Activated CD4-positive, alpha-beta T cell treated with anti-CD3 and anti-CD28 coated beads, Interleukin-2, amount 50 U/mL, for 1 hour (primary cell): ENCODE measurements around the gene ZNF423.

Experiments used
- DNase-seq: peaks from one replicate; pipeline ENCODE4 v3.0.0-alpha.2; 2020

ZNF423 gene

GRCh38 chr16:49594685-49595498 is 261.0 kb downstream of the ZNF423 start:
- no peak for DNase-seq

DNA sequence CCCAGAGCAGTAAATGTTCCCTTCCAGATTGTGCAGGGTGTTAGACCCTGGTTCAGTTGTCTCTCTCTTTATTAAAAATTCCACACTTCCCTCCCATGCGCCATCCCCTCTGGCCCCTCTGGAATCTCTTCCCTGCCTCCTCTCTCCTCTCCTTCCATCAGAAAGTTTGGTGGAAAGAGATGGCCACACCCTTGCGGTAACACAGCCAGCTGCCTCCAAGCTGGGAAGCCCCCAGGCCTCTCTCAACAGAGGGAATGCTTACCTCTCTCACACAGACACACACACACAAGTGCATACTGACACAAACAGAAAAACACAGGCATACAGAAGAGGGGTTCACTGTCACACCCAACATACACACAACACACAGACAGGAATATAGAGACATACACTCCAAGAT is 261.8 kb downstream of the ZNF423 start:
- no peak for DNase-seq

GRCh38 chr16:49593424-49594040 is 262.4 kb downstream of the ZNF423 start:
- no peak for DNase-seq

GRCh38 chr16:49592546-49593423 is 263.1 kb downstream of the ZNF423 start:
- peak; percentile 40 for DNase-seq

DNA sequence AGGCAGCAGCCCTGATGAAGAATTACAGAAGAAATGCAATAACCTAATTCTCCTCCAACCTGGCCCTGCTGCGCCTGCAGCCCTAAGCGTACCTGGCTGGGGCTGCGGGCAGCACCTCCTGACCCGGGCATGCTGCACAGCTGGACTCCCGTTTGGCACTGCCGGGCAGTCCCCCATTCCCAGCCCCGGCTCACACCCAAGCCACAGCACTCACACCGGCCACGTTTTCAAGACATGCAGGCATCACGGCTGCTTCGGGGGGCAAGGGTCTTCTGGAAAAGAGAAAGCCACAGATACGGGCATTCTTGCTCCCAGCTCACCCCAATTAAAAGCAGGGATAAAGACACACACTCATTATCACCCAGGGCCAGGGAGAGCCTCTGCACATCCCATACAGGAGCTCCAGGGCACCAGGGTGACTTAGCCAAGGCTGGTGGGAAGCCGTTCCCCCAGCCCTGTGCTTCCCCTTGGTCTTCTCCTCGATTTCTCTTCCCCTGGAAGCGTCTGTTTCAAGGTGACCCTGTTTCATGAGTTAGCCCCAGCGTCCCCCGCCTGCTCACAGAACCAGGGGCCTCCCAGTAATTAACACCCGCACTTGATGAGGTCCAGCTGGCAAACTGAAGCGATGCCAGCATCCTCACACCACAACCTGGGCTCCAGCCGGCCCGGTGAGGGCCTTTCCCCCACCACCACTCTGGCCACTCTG is 265.6 kb downstream of the ZNF423 start:
- no peak for DNase-seq

DNA sequence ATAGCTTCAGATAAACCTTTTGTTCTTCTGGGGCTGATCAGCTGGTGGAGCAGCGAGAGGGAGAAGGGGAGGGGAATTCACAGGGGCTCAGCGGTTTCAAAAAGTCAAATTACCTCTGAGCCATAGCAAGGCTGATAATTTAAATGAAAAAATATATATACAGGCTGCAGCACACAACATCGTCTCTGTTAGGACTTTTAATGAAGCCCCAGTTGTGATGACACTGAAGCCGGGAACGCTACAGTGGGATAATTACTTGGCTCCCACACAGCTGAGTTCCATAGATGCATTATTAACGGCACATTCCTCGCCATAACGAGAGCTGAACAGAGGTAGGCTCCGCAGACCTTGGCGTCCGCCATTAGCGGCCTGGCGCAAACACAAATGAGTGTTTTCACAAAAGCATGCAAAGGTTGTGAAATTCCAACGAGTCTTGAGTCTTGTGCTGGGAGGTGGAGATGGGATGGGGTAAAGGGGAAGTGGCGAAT is 266.3 kb downstream of the ZNF423 start:
- no peak for DNase-seq

- DNase-seq, result no peak
These were observed 267.1 kb downstream of the ZNF423 start for GRCh38 chr16:49588729-49589384.

GRCh38 chr16:49588026-49588425 is 267.9 kb downstream of the ZNF423 start:
- no peak for DNase-seq

DNA sequence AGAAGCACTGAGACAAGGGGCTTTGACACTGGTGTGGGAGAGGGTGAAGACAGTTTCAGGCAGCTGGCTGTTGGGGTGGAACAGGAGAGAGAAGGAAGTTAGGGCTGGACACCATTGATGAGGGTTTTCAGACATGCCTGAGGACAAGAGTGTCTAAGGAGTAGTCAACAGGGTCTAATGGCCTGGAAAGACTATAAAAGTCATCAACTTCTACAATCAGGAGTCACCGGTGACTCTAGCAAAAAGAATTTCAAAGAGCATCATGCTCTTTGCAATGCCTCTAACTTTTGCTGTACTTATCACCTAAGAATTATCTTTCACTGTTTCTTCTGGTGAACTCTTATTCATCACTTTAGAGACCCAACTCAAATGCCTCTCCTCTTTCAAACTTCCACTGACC is 268.4 kb downstream of the ZNF423 start:
- no peak for DNase-seq

GRCh38 chr16:49586466-49587450 is 269.2 kb downstream of the ZNF423 start:
- DNase-seq, result no peak

DNA sequence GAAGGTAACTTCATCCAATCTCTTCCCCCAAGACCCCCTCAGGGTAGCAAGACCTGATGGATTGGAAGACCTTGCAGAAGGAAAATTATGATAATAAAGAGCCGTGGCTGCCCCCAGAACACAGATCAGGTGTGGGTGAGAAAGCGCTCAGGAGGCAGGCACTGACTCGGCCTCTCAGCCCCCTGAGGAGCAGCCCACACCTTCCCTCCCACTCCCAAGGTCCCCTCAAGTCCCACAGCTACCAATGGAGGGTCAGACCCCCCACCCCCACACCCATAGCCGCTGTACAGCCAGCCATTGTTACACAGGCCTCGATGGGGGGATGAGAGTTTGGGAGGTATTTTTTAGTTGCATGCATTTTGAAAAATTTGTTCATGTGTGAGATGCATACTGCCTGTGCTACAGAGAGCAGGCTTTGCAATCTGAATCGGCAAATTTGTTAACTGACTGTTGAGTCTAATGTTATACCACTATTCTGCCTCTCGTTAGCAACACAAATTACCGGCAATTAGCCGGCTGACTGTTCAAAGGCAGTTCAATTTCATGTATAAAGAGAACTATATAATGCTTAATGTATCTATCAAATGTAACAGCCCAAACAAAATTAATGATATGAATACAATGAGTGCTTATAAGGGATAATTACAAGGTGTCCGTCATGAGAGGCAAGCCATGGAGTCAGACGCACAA is 270.6 kb downstream of the ZNF423 start:
- DNase-seq, result no peak

GRCh38 chr16:49583911-49584310 is 272.0 kb downstream of the ZNF423 start:
- no peak for DNase-seq

- DNase-seq, result no peak
These were observed 274.1 kb downstream of the ZNF423 start for GRCh38 chr16:49581630-49582298.

GRCh38 chr16:49580751-49581303 is 275.1 kb downstream of the ZNF423 start:
- DNase-seq, result no peak

- DNase-seq, result no peak
These were observed 277.4 kb downstream of the ZNF423 start for GRCh38 chr16:49578435-49579024.

DNA sequence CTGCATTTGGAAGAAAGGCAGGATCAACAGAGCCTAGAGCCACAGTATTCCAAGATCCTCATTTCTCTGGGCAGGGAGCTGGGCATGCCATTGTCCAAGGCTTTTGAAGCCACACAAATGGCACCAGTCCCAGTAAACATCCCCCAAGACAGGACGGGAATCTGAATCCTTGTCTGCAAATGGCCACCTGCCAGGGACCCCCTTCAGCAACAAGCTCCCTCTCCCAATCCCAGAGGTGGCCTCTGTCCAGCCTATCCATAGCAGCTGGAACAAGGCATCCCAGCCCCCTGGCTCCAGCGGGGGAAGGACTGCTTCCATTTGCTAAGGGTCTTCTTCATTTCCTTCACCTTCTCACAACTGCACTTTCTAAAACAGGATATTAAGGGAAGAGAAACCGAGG is 277.9 kb downstream of the ZNF423 start:
- DNase-seq, result no peak

GRCh38 chr16:49576941-49577340 is 279.0 kb downstream of the ZNF423 start:
- no peak for DNase-seq

GRCh38 chr16:49576173-49576494 is 279.8 kb downstream of the ZNF423 start:
- DNase-seq, result no peak
